GM12878 (cell line): Measurements from ENCODE around the gene PPP1R12B. TPM values are rescaled to one million over a fixed set of nuclear protein-coding genes. Genes with fewer than 3 reads are reported as not detected.

Experiments
- CBFB ChIP-seq: IDR thresholded peaks from 2 replicates; pipeline ENCODE4 v1.6.1; 2016; ENCODE audit warnings: antibody characterized with exemption, low read depth
- CREB1 ChIP-seq: IDR thresholded peaks from 2 replicates; pipeline ENCODE4 v1.6.1; 2012; ENCODE audit warnings: low read depth, mild to moderate bottlenecking, inconsistent platforms
- CREM ChIP-seq: IDR thresholded peaks from 2 replicates; pipeline ENCODE4 v1.6.1; 2014; ENCODE audit warnings: antibody characterized with exemption, low read depth
- DPF2 ChIP-seq: fragments of 450-650 bp; IDR thresholded peaks from 2 replicates; pipeline ENCODE4 v1.6.1; 2017; ENCODE audit warnings: mild to moderate bottlenecking
- EED ChIP-seq: sonication (generic); IDR thresholded peaks from 2 replicates; pipeline ENCODE4 v1.6.1; 2016; ENCODE audit warnings: antibody characterized with exemption, low read depth
- FOS ChIP-seq: IDR thresholded peaks from 3 replicates; pipeline ENCODE4 v1.6.1; 2011; ENCODE audit warnings: borderline replicate concordance; ENCODE audit not compliant: insufficient read length; ENCODE audit errors: extremely low read depth
- FOXK2 ChIP-seq: fragments of 450-650 bp; IDR thresholded peaks from 2 replicates; pipeline ENCODE4 v1.6.1; 2017; ENCODE audit warnings: mild to moderate bottlenecking, moderate library complexity
- GABPA ChIP-seq: IDR thresholded peaks from 2 replicates; pipeline ENCODE4 v1.6.1; 2014; ENCODE audit warnings: antibody characterized with exemption, low read depth, mild to moderate bottlenecking, inconsistent platforms
- JUNB ChIP-seq: IDR thresholded peaks from 2 replicates; pipeline ENCODE4 v1.6.1; 2016; ENCODE audit warnings: antibody characterized with exemption, mild to moderate bottlenecking
- KDM1A ChIP-seq: fragments of 200-600 bp; sonication (generic); IDR thresholded peaks from 2 replicates; pipeline ENCODE4 v1.6.1; 2016; ENCODE audit warnings: borderline replicate concordance
- MTA2 ChIP-seq: fragments of 450-650 bp; IDR thresholded peaks from 2 replicates; pipeline ENCODE4 v1.6.1; 2016; ENCODE audit warnings: low read depth, mild to moderate bottlenecking, moderate library complexity
- MXI1 ChIP-seq: fragments of 150-350 bp; IDR thresholded peaks from 2 replicates; pipeline ENCODE4 v1.6.1; 2011; ENCODE audit warnings: low read depth, mild to moderate bottlenecking, inconsistent platforms, low read length, improper control_type of control experiment
- MYB ChIP-seq: fragments of 150-350 bp; IDR thresholded peaks from 2 replicates; pipeline ENCODE4 v1.6.1; 2014; ENCODE audit warnings: mild to moderate bottlenecking, low read depth, low read length, borderline replicate concordance
- MYC ChIP-seq: IDR thresholded peaks from 2 replicates; pipeline ENCODE4 v1.6.1; 2011; ENCODE audit warnings: mild to moderate bottlenecking, low read length, moderate library complexity, inconsistent platforms; ENCODE audit not compliant: insufficient read depth, insufficient replicate concordance, insufficient read length, severe bottlenecking
- NFXL1 ChIP-seq: fragments of 450-650 bp; IDR thresholded peaks from 2 replicates; pipeline ENCODE4 v1.6.1; 2017; ENCODE audit warnings: antibody characterized with exemption, mild to moderate bottlenecking, borderline replicate concordance
- NFYA ChIP-seq: IDR thresholded peaks from 2 replicates; pipeline ENCODE4 v1.6.1; 2011; ENCODE audit warnings: low read depth, mild to moderate bottlenecking, low read length, improper control_type of control experiment, borderline replicate concordance
- NR2C2 ChIP-seq: IDR thresholded peaks from 2 replicates; pipeline ENCODE4 v1.6.1; 2011; ENCODE audit warnings: borderline replicate concordance, low read depth; ENCODE audit not compliant: control insufficient read depth, insufficient read length
- NR2F1 ChIP-seq: fragments of 450-650 bp; conservative IDR thresholded peaks from 2 replicates; pipeline ENCODE4 v1.6.1; 2017; ENCODE audit warnings: mild to moderate bottlenecking
- POLR2AphosphoS2 ChIP-seq: IDR thresholded peaks from 2 replicates; pipeline ENCODE4 v1.6.1; 2011; ENCODE audit warnings: low read depth, mild to moderate bottlenecking, low read length, improper control_type of control experiment, moderate library complexity
- POLR2AphosphoS5 ChIP-seq: IDR thresholded peaks from 2 replicates; pipeline ENCODE4 v1.6.1; 2011; ENCODE audit warnings: mild to moderate bottlenecking, low read length, inconsistent platforms
- SIN3A ChIP-seq: IDR thresholded peaks from 2 replicates; pipeline ENCODE4 v1.6.1; 2012; ENCODE audit warnings: low read depth, low read length, improper control_type of control experiment
- SMARCA5 ChIP-seq: fragments of 450-650 bp; IDR thresholded peaks from 2 replicates; pipeline ENCODE4 v1.6.1; 2017; ENCODE audit warnings: mild to moderate bottlenecking
- SREBF2 ChIP-seq: IDR thresholded peaks from 2 replicates; pipeline ENCODE4 v1.6.1; 2012; ENCODE audit warnings: mild to moderate bottlenecking, low read length
- SRF ChIP-seq, 2 experiments: IDR thresholded peaks; 2 replicates each; pipeline ENCODE4 v1.6.1; 2011; ENCODE audit warnings: low read depth in 2 of 2, low read length in 2 of 2, mild to moderate bottlenecking in 1 of 2, moderate library complexity in 1 of 2
- ZNF274 ChIP-seq: IDR thresholded peaks from one replicate; pipeline ENCODE4 v1.8.0; 2011; ENCODE audit not compliant: insufficient read length, insufficient read depth
- polyA plus RNA-seq, 11 experiments: library from polyadenylated mRNA; depleted of rRNA in 4 of 11; unstranded in 6 of 11; stranded (reverse) in 5 of 11; fragments of >200 nt; fragmentation: Nextera tagmentation in 4 of 11; fragmentation: Illumina TruSeq in 1 of 11; extraction: Ambion mirVana in 4 of 11; extraction: Trizol in 1 of 11; gene quantifications; 1 replicate in 1 of 11; 2 replicates in 10 of 11; pipeline versions ENCODE4 v1.2.1 to v1.2.3, GENCODE V29; 2011 to 2016; ENCODE audit warnings: inconsistent platforms in 2 of 11, missing spikeins in 2 of 11, low read depth in 1 of 11
- total RNA-seq, 4 experiments: library from RNA; depleted of rRNA in 3 of 4; stranded (reverse); fragments of >200 nt in 3 of 4; fragmentation: Illumina TruSeq in 1 of 4; extraction: Trizol in 1 of 4; gene quantifications; 2 replicates each; pipeline versions ENCODE4 v1.2.1 to v1.2.3, GENCODE V29; 2013 to 2021
- TF ChIP-seq, protein P1 (sequence below): IDR thresholded peaks from 2 replicates; pipeline ENCODE4 v1.6.1; 2012; ENCODE audit warnings: low read depth, low read length, improper control_type of control experiment
- TF ChIP-seq, protein P2 (sequence below): fragments of 450-650 bp; conservative IDR thresholded peaks from 2 replicates; pipeline ENCODE4 v1.6.1; 2017; ENCODE audit warnings: mild to moderate bottlenecking, moderate library complexity
- TF ChIP-seq, protein P3 (sequence below): fragments of 450-650 bp; IDR thresholded peaks from 2 replicates; pipeline ENCODE4 v1.6.1; 2017; ENCODE audit warnings: mild to moderate bottlenecking
- TF ChIP-seq, protein P4 (sequence below): IDR thresholded peaks from 2 replicates; pipeline ENCODE4 v1.6.1; 2012; ENCODE audit warnings: low read depth, low read length, improper control_type of control experiment

PPP1R12B gene
- total and polyA plus RNA-seq, 10 of the 15 experiments (the other 5 are each of a cell fraction or from before 2014, with no cell fraction given) = 0.29 to 9.4 (median 4.7) TPM

DNA sequence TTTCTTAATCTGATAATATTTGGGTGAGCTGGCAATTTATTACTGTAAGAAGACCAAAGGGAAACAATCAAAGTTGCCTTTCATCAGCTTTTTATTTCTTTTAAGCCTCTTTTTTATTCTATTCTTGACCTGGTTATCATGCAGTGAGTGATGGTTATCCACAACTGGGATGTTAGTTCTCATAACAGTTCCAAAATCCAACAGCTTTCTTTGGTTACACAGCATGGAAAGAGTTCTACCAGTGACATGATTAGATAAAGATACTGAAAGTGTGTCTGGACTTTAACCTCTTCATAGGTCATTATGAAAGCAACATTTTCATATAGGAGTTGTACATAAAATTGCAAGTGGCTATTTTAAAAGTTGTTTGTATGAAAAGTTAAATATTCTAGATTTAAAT is 198.7 kb downstream of the PPP1R12B start (continued):
- TF ChIP-seq, protein P1, sequence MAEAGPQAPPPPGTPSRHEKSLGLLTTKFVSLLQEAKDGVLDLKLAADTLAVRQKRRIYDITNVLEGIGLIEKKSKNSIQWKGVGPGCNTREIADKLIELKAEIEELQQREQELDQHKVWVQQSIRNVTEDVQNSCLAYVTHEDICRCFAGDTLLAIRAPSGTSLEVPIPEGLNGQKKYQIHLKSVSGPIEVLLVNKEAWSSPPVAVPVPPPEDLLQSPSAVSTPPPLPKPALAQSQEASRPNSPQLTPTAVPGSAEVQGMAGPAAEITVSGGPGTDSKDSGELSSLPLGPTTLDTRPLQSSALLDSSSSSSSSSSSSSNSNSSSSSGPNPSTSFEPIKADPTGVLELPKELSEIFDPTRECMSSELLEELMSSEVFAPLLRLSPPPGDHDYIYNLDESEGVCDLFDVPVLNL = no peak
- TF ChIP-seq DPF2 (peak; percentile 63; the same call in 1 of the 2 replicates), FOS (no peak), NR2C2 (no peak), POLR2AphosphoS2 (no peak), EED (no peak), MXI1 (no peak), NR2F1 (peak; percentile 35; the same call in 1 of the 2 replicates), SRF (IDR thresholded peaks at IDR 0.05; ENCODE audit: low read depth in 2 of 2, low read length in 2 of 2) (no peak), NFYA (no peak), POLR2AphosphoS5 (no peak), MYB (no peak), NFXL1 (no peak), SMARCA5 (0 out of 2 replicates have a peak, but pooled peaks have one; percentile 21), MTA2 (peak; percentile 7; the same call in 1 of the 2 replicates), SREBF2 (no peak), GABPA (no peak), JUNB (no peak), FOXK2 (no peak), CREM (no peak), CREB1 (no peak), CBFB (no peak), ZNF274 (no peak), MYC (no peak), SIN3A (no peak), KDM1A (no peak)
- TF ChIP-seq, protein P2, sequence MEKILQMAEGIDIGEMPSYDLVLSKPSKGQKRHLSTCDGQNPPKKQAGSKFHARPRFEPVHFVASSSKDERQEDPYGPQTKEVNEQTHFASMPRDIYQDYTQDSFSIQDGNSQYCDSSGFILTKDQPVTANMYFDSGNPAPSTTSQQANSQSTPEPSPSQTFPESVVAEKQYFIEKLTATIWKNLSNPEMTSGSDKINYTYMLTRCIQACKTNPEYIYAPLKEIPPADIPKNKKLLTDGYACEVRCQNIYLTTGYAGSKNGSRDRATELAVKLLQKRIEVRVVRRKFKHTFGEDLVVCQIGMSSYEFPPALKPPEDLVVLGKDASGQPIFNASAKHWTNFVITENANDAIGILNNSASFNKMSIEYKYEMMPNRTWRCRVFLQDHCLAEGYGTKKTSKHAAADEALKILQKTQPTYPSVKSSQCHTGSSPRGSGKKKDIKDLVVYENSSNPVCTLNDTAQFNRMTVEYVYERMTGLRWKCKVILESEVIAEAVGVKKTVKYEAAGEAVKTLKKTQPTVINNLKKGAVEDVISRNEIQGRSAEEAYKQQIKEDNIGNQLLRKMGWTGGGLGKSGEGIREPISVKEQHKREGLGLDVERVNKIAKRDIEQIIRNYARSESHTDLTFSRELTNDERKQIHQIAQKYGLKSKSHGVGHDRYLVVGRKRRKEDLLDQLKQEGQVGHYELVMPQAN = no peak
- TF ChIP-seq, protein P3, sequence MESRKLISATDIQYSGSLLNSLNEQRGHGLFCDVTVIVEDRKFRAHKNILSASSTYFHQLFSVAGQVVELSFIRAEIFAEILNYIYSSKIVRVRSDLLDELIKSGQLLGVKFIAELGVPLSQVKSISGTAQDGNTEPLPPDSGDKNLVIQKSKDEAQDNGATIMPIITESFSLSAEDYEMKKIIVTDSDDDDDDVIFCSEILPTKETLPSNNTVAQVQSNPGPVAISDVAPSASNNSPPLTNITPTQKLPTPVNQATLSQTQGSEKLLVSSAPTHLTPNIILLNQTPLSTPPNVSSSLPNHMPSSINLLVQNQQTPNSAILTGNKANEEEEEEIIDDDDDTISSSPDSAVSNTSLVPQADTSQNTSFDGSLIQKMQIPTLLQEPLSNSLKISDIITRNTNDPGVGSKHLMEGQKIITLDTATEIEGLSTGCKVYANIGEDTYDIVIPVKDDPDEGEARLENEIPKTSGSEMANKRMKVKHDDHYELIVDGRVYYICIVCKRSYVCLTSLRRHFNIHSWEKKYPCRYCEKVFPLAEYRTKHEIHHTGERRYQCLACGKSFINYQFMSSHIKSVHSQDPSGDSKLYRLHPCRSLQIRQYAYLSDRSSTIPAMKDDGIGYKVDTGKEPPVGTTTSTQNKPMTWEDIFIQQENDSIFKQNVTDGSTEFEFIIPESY = no peak
- TF ChIP-seq, protein P4, sequence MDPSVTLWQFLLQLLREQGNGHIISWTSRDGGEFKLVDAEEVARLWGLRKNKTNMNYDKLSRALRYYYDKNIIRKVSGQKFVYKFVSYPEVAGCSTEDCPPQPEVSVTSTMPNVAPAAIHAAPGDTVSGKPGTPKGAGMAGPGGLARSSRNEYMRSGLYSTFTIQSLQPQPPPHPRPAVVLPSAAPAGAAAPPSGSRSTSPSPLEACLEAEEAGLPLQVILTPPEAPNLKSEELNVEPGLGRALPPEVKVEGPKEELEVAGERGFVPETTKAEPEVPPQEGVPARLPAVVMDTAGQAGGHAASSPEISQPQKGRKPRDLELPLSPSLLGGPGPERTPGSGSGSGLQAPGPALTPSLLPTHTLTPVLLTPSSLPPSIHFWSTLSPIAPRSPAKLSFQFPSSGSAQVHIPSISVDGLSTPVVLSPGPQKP = no peak
